ENCODE results near the gene ADPRS.

ADPRS gene

DNA sequence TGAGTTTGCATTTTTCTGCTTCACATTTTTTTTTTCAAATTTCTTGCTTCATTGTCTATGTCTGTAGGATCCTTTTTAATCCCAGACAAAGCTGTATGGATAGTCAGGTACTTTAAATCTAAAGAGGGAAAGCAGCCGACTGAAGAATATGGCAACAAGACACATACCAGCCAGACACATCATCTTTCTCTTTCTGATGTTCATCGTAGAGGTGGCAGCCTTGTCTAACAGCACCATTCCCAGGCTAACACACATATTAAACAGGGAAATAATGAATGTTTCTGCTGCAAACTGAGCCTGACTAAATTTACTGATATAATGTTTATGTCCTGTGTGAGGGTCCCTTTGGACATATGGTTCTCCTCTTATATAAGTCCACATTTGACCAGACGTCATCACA, 8.5 kb upstream of the ADPRS start:
- no peaks in the 10 kb centered on the region for H3K9me3 ChIP-seq
- TF ChIP-seq, protein P1, sequence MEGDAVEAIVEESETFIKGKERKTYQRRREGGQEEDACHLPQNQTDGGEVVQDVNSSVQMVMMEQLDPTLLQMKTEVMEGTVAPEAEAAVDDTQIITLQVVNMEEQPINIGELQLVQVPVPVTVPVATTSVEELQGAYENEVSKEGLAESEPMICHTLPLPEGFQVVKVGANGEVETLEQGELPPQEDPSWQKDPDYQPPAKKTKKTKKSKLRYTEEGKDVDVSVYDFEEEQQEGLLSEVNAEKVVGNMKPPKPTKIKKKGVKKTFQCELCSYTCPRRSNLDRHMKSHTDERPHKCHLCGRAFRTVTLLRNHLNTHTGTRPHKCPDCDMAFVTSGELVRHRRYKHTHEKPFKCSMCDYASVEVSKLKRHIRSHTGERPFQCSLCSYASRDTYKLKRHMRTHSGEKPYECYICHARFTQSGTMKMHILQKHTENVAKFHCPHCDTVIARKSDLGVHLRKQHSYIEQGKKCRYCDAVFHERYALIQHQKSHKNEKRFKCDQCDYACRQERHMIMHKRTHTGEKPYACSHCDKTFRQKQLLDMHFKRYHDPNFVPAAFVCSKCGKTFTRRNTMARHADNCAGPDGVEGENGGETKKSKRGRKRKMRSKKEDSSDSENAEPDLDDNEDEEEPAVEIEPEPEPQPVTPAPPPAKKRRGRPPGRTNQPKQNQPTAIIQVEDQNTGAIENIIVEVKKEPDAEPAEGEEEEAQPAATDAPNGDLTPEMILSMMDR (IDR thresholded peaks at IDR 0.05) = no peak
- H3K4me3 ChIP-seq (ENCODE audit: low read depth in 1 of 2, low read length in 1 of 2) = no peak overlapping the region
- no peaks in the 10 kb centered on the region for H3K36me3 ChIP-seq
- H3K27ac ChIP-seq = no peak overlapping the region
- H3K27me3 ChIP-seq = peaks cover 22% of the 10 kb centered on the region
- H3K4me1 ChIP-seq (ENCODE audit: control insufficient read depth in 1 of 2, insufficient read depth in 1 of 2, low read depth in 1 of 2, low read length in 1 of 2) = peaks cover 12 to 21% of the 10 kb centered on the region in 2 experiments

DNA sequence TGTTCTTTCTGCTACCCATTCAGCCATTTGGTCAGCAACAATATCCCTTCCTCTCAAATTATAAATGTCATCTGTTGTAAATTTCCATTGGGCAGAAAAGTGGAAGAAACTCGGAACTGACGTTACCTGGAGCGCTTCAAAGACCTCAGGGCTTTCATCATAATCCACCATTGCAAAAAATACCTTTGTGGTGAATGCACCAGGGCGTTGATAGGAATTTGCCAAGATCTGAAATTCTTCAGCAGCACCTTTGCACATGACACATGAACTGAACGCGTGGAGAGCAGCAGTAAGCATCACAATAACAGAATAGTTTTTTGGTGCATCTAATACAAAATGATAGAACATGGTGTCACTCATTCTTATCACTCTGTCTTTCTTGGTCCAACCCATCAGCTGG, 7.9 kb upstream of the ADPRS start:
- Histone ChIP-seq H3K27ac (no peak overlapping the region), H3K4me1 (ENCODE audit: control insufficient read depth in 1 of 2, insufficient read depth in 1 of 2, low read depth in 1 of 2, low read length in 1 of 2) (peaks cover 12 to 18% of the 10 kb centered on the region in 2 experiments), H3K27me3 (peaks cover 22% of the 10 kb centered on the region), H3K36me3 (no peaks in the 10 kb centered on the region), H3K9me3 (no peaks in the 10 kb centered on the region), H3K4me3 (ENCODE audit: low read depth in 1 of 2, low read length in 1 of 2) (no peak overlapping the region)
- TF ChIP-seq, protein P1 (IDR thresholded peaks at IDR 0.05) = no peak

DNA sequence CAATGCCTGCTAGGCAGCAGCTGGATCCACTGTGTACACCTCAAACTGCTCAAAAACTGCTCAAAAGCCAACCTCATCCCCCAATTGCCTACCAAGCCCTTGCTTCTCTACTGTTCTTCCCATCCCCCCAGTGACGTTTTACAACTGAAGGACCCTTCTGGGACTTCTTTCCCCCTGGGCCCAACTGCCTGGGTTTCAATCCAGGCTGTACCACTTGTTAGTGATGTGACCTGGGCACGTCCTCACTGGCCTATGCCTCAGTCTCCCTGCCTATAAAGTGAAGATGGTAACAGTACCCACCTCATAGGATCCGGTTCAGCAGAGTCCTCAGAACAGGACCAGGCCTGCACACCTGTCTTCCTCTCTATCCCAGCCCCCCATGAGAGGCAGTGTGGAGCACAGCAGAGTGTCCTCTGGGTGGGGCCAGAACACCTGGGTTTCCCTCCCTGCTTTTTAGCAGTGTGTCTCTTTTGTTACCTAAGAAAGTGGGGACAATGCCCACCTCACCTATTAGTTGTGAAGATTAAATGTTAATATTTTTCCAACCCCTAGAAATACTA, 6.7 kb upstream of the ADPRS start:
- Histone ChIP-seq H3K27me3 (peaks cover 22% of the 10 kb centered on the region), H3K36me3 (no peaks in the 10 kb centered on the region), H3K9me3 (no peaks in the 10 kb centered on the region), H3K4me3 (ENCODE audit: low read depth in 1 of 2, low read length in 1 of 2) (no peak overlapping the region), H3K27ac (no peak overlapping the region), H3K4me1 (ENCODE audit: control insufficient read depth in 1 of 2, insufficient read depth in 1 of 2, low read depth in 1 of 2, low read length in 1 of 2) (peaks cover 9 to 16% of the 10 kb centered on the region in 2 experiments)
- TF ChIP-seq, protein P1 (IDR thresholded peaks at IDR 0.05) = no peak

DNA sequence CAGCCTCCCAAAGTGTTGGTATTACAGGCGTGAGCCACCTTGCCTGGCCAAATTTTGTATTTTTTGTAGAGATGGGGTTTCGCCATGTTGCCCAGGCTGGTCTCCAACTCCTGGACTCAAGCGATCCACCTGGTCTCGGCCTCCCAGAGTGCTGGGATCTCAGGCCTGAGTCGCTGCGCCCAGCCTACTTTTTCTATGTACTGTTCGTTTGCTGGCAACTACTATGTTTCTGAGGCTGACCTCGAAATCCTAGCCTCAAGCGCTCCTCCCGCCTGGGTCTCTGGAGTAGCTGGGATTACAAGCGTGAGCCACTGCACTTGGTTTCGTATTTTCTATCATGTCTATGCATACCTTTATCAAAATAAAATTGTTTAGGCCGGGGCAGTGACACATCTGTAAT, 5.5 kb upstream of the ADPRS start:
- TF ChIP-seq, protein P1 (IDR thresholded peaks at IDR 0.05) = no peak

DNA sequence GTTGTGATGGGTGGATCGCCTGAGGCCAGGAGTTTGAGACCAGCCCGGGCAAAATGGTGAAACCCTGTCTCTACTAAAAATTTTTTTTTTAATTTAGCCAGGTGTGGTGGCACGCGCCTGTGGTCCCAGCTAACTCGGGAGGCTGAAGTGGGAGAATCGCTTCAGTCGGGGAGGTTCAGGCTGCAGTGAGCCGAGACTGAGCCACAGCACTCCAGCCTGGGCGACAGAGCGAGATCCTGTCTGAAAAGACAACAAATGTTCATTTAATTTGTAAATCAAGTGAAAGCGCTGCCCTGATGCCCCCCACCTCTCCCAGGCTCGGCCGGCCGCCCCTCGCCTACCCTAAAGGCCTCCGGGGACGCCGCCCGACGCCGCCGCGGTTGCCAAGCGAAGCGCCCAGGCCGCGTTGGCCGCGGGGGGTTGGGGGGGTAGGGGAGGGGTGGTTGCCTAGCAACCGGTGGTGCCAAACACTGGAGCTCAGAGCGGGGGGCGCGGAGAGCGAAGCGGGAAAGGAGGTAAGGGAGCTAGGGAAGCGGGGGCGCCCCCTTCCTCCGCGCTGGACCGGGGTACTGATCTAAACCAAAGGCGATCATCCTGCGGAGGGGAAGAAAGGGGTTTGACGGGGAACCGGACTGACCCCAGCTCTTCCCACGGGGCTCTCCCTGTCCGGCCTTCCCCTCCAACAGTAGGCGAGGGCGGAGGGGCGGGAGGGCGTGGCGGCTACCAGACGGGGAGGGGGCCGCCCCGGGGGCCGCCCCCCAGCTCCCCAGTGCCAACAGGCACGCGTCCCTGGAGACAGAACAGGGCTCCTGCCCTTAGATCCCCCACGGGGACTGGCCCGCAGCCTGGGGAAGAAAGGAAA, 4.8 kb upstream of the ADPRS start, which contains the start of gene TEKT2:
TEKT2 (plus strand) TSS at position 460 of the 862 bp plus-strand sequence. CDS start 828 bp downstream, outside the sequence.
- peaks cover 22% of the 10 kb centered on the region for H3K27me3 ChIP-seq
- TF ChIP-seq, protein P1 (IDR thresholded peaks at IDR 0.05) = no peak
- no peaks in the 10 kb centered on the region for H3K36me3 ChIP-seq
- peaks cover 22 to 23% of the 10 kb centered on the region in 2 experiments for H3K4me1 ChIP-seq (ENCODE audit: control insufficient read depth in 1 of 2, insufficient read depth in 1 of 2, low read depth in 1 of 2, low read length in 1 of 2)
- no peak within 1 kb of the TSS for H3K27ac ChIP-seq
- no peaks in the 10 kb centered on the region for H3K9me3 ChIP-seq
- peak within 1 kb of the TSS; percentile 52 to 66 for H3K4me3 ChIP-seq (ENCODE audit: low read depth in 1 of 2, low read length in 1 of 2)

More for the DNA sequence above, 5.5 kb upstream of the ADPRS start:
- Histone ChIP-seq H3K27ac (no peak overlapping the region), H3K9me3 (no peaks in the 10 kb centered on the region), H3K36me3 (no peaks in the 10 kb centered on the region), H3K27me3 (peaks cover 22% of the 10 kb centered on the region), H3K4me1 (ENCODE audit: control insufficient read depth in 1 of 2, insufficient read depth in 1 of 2, low read depth in 1 of 2, low read length in 1 of 2) (peaks cover 18 to 19% of the 10 kb centered on the region in 2 experiments), H3K4me3 (ENCODE audit: low read depth in 1 of 2, low read length in 1 of 2) (no peak overlapping the region)
